Measurements from ENCODE around the gene MEST.

Gene MEST

DNA sequence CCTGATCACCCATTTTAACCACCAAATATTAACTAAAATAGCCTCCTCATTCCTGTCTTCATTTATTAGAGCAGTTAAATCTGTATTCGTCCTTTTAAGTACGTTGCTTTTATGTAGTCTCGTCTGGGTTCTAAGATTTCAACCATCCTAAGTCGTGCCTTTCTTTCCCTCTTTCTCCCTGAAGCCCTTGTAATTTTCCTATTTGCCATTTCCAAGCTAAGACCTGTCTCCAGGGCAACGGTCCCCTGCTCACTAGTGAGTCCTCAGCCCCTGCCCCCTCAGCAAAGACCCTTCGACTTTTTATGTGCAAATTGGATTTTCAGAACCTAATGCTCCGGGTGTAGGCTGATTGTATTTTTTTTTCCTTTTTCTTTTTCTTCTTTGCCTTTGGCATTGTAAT, 16.1 kb upstream of the MEST start:
- TF ChIP-seq GATA3 (IDR thresholded peaks at IDR 0.05; ENCODE audit: low read depth, low read length) = no peak

GRCh38 chr7:130476297-130477150, 15.4 kb upstream of the MEST start:
- TF ChIP-seq GATA2 (IDR thresholded peaks at IDR 0.05; ENCODE audit: low read depth, low read length) (no peak), GATA3 (IDR thresholded peaks at IDR 0.05; ENCODE audit: low read depth, low read length) (no peak)

DNA sequence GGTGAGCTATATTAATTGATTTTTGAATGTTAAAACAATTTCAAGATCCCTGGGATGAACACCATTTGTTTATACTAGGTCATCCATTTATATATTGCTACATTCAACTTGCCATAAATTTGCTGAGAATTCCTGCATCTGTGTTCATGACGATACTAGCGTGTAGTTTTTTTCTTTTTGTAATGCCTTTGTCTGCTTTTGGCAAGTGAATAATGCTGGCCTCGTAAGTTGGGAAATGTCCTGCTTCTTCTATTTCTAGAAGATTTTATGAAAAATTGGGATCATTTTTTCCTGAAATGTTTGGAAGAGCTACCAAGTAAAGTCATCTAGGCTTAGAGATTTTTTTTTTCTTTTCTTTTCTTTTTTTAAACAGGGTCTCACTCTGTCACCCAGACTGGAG, 12.9 kb upstream of the MEST start:
- TF ChIP-seq GATA2 (IDR thresholded peaks at IDR 0.05; ENCODE audit: low read depth, low read length) = no peak
- no peak for TF ChIP-seq GATA3 (IDR thresholded peaks at IDR 0.05; ENCODE audit: low read depth, low read length)

- TF ChIP-seq GATA2 (IDR thresholded peaks at IDR 0.05; ENCODE audit: low read depth, low read length) (no peak), GATA3 (IDR thresholded peaks at IDR 0.05; ENCODE audit: low read depth, low read length) (no peak)
Observed at GRCh38 chr7:130479716-130480400, 12.0 kb upstream of the MEST start.

- TF ChIP-seq GATA2 (IDR thresholded peaks at IDR 0.05; ENCODE audit: low read depth, low read length) (no peak), GATA3 (IDR thresholded peaks at IDR 0.05; ENCODE audit: low read depth, low read length) (no peak)
Observed at GRCh38 chr7:130481898-130482297, 10.0 kb upstream of the MEST start.

DNA sequence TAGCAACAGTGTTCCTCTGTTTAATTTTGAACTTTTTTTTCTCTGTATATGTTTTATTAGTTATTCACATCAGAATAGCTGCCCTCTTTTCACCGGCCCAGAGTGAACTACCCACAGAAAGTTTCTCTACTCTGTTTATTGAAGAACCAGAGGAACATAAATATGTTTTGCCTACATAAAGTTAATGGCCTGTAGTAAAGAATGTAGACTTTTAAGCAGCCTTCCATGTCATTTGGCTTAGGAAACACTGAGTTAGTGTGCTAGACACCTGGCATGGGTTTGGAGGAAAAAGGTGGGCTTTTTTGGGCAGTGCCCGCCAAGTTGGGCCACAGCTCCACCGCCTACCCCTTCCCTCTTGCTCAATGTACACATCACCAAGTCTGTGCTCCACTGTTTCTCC, 8.9 kb upstream of the MEST start:
- TF ChIP-seq GATA3 (IDR thresholded peaks at IDR 0.05; ENCODE audit: low read depth, low read length) (no peak), GATA2 (IDR thresholded peaks at IDR 0.05; ENCODE audit: low read depth, low read length) (no peak)

DNA sequence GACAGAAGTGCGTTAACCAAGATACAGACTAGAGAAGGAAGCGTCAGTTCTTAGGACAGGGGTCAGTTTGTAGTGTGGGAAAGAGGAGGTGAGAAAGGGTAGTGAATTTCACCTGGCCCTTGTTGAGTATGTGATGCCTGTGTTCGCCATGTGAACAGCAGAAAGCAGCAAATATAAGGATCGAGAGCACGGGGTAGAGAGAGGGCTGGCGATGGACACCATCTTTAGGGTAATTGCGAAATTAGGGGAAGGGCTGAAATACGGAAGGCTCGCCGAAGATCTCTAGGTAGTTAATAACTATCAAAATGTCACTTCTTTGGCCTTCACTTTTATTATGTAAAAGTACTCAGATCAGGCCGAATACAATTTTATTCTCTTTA, 6.2 kb upstream of the MEST start:
- TF ChIP-seq GATA2 (IDR thresholded peaks at IDR 0.05; ENCODE audit: low read depth, low read length) = no peak
- TF ChIP-seq GATA3 (IDR thresholded peaks at IDR 0.05; ENCODE audit: low read depth, low read length) = no peak

- no peak for TF ChIP-seq GATA2 (IDR thresholded peaks at IDR 0.05; ENCODE audit: low read depth, low read length)
- TF ChIP-seq GATA3 (IDR thresholded peaks at IDR 0.05; ENCODE audit: low read depth, low read length) = no peak
Observed at GRCh38 chr7:130486114-130486953, 5.6 kb upstream of the MEST start.

DNA sequence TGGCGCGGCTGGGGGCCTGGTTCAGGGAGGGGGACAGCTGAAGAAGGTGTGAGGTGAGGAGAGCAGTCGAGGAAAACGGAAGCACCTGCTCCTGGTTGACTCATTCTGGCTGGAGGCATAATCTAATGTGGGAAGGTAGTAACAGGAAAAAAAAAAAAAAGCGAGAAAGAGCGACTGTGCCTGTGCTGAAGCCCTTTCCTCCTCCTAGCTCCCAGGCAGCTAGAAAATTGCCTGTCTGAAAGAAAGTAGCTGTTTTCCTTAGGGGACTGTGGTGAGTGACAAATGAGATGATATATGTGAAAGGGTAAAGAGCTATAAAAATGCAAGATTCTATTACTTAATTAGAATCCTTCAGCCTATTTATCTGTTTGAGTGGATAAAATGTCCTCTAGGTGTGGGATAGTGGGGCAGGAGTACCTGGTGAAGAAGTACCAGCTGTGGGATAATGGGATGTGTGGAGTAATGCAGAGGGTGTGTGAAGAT, 4.9 kb upstream of the MEST start:
- no peak for TF ChIP-seq GATA3 (IDR thresholded peaks at IDR 0.05; ENCODE audit: low read depth, low read length)
- TF ChIP-seq GATA2 (IDR thresholded peaks at IDR 0.05; ENCODE audit: low read depth, low read length) = no peak

- TF ChIP-seq GATA2 (IDR thresholded peaks at IDR 0.05; ENCODE audit: low read depth, low read length) (no peak), GATA3 (IDR thresholded peaks at IDR 0.05; ENCODE audit: low read depth, low read length) (no peak)
Observed at GRCh38 chr7:130488392-130489139, 3.3 kb upstream of the MEST start.

GRCh38 chr7:130489140-130489983, 2.5 kb upstream of the MEST start:
- no peak for TF ChIP-seq GATA3 (IDR thresholded peaks at IDR 0.05; ENCODE audit: low read depth, low read length)
- no peak for TF ChIP-seq GATA2 (IDR thresholded peaks at IDR 0.05; ENCODE audit: low read depth, low read length)

DNA sequence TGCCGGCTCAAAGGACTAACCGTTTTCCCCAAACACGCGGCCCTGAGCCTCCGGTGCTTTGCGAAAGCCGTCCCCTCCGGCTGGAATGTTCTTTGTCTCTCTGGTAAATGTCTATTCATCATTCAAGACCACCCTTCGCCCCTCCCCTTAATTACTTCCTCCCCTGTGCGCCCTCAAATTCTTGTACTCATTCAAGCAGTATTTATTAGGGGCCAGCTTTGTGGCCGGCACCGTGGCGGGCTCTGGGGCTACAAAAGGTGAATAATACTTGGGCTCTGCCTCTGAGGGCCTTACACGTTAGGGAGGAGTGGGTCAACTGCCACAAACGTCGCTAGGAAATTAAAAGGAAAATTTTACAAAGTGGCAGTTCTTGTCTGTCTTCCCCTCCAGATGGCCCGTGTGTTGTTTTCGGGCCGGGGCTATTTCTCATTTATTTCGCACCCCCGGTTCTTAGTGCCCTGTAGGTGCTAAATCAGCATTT, 1.5 kb upstream of the MEST start:
- TF ChIP-seq GATA2 (IDR thresholded peaks at IDR 0.05; ENCODE audit: low read depth, low read length) = no peak
- no peak for TF ChIP-seq GATA3 (IDR thresholded peaks at IDR 0.05; ENCODE audit: low read depth, low read length)
